MCF 10A (cell line): ENCODE data around the gene SARNP. TPM values are rescaled to one million over a fixed set of nuclear protein-coding genes. Genes with fewer than 3 reads are reported as not detected.

Experiments used
- BruUV-seq: library from RNA; stranded (reverse); fragments of 400-500 nt; replicated peaks from 2 replicates; lab custom pipeline; 2021; lab: Mats Ljungman, UMichigan
- CTCF ChIA-PET: fragments of 300-600 bp; sonication (Branson Sonifier 250); formaldehyde crosslinking; extraction: SDS; loops from one replicate; lab custom pipeline; 2021; ENCODE audit warnings: antibody characterized with exemption, inconsistent platforms; lab: Yijun Ruan, JAX
- POLR2A ChIA-PET: fragments of 300-600, 350-650 bp; sonication (Branson Sonifier 250); formaldehyde crosslinking; extraction: SDS; loops from one replicate; lab custom pipeline; 2020; ENCODE audit warnings: antibody characterized with exemption, inconsistent platforms; lab: Yijun Ruan, JAX
- DNase-seq: peaks from one replicate; pipeline ENCODE4 v3.0.0-alpha.2; 2018; ENCODE audit not compliant: unreplicated experiment
- H3K27ac Mint-ChIP-seq: one replicate; pipeline ENCODE4 v1.8.0; 2022; ENCODE audit warnings: mild to moderate bottlenecking, low read depth, mixed read lengths; ENCODE audit not compliant: unreplicated experiment
- H3K27me3 Mint-ChIP-seq: one replicate; pipeline ENCODE4 v1.8.0; 2022; ENCODE audit warnings: mixed read lengths; ENCODE audit not compliant: insufficient read depth, unreplicated experiment
- H3K36me3 Mint-ChIP-seq: one replicate; pipeline ENCODE4 v1.8.0; 2022; ENCODE audit warnings: mild to moderate bottlenecking, moderate library complexity, mixed read lengths; ENCODE audit not compliant: insufficient read depth, unreplicated experiment
- H3K4me1 Mint-ChIP-seq: one replicate; pipeline ENCODE4 v1.8.0; 2022; ENCODE audit warnings: mixed read lengths; ENCODE audit not compliant: insufficient read depth, unreplicated experiment
- H3K4me3 Mint-ChIP-seq: one replicate; pipeline ENCODE4 v1.8.0; 2022; ENCODE audit warnings: mild to moderate bottlenecking, moderate library complexity, mixed read lengths; ENCODE audit not compliant: unreplicated experiment
- H3K9me3 Mint-ChIP-seq: one replicate; pipeline ENCODE4 v1.8.0; 2022; ENCODE audit warnings: mixed read lengths; ENCODE audit not compliant: unreplicated experiment
- intact Hi-C: fragments of 100-400 bp; cut with micrococcal nuclease; formaldehyde crosslinking; loops from 2 replicates; pipeline ENCODE4 v1.14.1; 2022
- total RNA-seq: library from RNA; stranded (reverse); gene quantifications from 2 replicates; pipeline ENCODE4 v1.2.3, GENCODE V29; 2022
- TF ChIP-seq, protein P1 (sequence below): fragments of 200-600 bp; IDR thresholded peaks from one replicate; pipeline ENCODE4 v1.8.0; 2022; ENCODE audit warnings: antibody characterized with exemption, mild to moderate bottlenecking; ENCODE audit not compliant: unreplicated experiment

Gene SARNP
- total RNA-seq, 1 experiment from 2014 or later: 61.1 TPM

DNA sequence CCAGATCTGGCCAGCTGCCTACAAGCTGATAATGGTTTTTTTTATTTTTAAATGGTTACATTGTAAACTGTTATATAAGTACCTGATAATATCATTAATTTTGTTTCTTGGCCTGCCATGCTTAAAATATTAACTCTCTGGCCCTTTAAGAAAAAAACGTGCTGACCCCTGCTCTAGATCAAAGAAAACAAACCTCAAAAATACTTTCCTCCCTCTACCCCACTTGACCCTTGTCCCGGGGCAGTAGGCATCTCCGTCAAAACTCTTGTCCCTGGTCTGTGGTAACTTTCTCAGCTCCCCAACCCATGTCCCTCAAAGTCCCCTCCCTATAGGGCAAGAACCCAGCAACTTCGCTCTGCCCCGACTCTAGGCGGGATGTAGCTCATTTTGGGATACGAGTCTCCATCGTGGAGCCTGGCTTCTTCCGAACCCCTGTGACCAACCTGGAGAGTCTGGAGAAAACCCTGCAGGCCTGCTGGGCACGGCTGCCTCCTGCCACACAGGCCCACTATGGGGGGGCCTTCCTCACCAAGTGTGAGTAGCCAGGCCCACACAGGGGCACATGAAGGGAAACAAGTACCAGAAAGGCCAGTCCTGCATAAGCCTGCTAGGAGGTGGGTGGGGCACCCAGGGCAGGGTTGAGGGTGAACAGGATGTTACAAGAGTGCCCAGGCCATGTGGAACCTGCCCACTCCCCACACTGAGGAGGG, 93.9 kb downstream of the SARNP start:
- no peaks in the 10 kb centered on the region for H3K27me3 Mint-ChIP-seq
- peaks cover 8% of the 10 kb centered on the region for H3K4me1 Mint-ChIP-seq
- no peak overlapping the region for H3K4me3 Mint-ChIP-seq
- POLR2A ChIA-PET: interaction anchor here (0.6 kb wide), 1 partner anchor 1023 kb away, joined by 4 read pairs; no protein-coding TSS in a partner anchor
- BruUV-seq: no TSS peak
- no peaks in the 10 kb centered on the region for H3K9me3 Mint-ChIP-seq
- CTCF ChIA-PET: interaction anchor here (0.9 kb wide), 1 partner anchor 12 kb away, joined by 4 read pairs; no protein-coding TSS in a partner anchor
- TF ChIP-seq, protein P1, sequence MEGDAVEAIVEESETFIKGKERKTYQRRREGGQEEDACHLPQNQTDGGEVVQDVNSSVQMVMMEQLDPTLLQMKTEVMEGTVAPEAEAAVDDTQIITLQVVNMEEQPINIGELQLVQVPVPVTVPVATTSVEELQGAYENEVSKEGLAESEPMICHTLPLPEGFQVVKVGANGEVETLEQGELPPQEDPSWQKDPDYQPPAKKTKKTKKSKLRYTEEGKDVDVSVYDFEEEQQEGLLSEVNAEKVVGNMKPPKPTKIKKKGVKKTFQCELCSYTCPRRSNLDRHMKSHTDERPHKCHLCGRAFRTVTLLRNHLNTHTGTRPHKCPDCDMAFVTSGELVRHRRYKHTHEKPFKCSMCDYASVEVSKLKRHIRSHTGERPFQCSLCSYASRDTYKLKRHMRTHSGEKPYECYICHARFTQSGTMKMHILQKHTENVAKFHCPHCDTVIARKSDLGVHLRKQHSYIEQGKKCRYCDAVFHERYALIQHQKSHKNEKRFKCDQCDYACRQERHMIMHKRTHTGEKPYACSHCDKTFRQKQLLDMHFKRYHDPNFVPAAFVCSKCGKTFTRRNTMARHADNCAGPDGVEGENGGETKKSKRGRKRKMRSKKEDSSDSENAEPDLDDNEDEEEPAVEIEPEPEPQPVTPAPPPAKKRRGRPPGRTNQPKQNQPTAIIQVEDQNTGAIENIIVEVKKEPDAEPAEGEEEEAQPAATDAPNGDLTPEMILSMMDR: no peak
- DNase-seq: no peak
- H3K36me3 Mint-ChIP-seq: peaks cover 42% of the 10 kb centered on the region
- intact Hi-C loops: no loop called here
- H3K27ac Mint-ChIP-seq: no peak overlapping the region

DNA sequence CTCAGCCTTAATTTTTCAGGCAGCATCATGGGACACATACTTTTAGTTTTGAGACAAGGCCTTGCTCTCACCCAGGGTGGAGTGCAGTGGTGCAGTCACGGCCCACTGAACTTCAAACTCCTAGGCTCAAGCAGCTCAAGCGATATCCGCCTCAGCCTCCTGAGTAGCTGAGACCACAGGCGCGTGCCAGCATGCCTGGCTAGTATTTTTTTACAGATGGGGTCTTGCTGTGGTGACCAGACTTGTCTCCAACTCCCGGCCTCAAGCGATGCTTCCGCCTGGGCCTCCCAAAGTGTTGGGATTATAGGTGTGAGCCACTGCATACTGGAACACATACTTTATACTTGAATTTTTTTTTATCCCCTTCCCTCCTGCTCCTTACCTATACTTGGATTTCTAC, 94.6 kb downstream of the SARNP start:
- BruUV-seq: no TSS peak
- CTCF ChIA-PET: no interaction called here
- intact Hi-C loops: no loop called here
- H3K36me3 Mint-ChIP-seq: peaks cover 42% of the 10 kb centered on the region
- no peaks in the 10 kb centered on the region for H3K9me3 Mint-ChIP-seq
- H3K4me3 Mint-ChIP-seq: no peak overlapping the region
- H3K27ac Mint-ChIP-seq: no peak overlapping the region
- H3K27me3 Mint-ChIP-seq: no peaks in the 10 kb centered on the region
- POLR2A ChIA-PET: interaction anchor here (0.5 to 0.6 kb wide), 2 partner anchors 1022 to 1262 kb away, joined by 4 read pairs; no protein-coding TSS in a partner anchor
- DNase-seq: no peak
- peaks cover 14% of the 10 kb centered on the region for H3K4me1 Mint-ChIP-seq
- TF ChIP-seq, protein P1: no peak

DNA sequence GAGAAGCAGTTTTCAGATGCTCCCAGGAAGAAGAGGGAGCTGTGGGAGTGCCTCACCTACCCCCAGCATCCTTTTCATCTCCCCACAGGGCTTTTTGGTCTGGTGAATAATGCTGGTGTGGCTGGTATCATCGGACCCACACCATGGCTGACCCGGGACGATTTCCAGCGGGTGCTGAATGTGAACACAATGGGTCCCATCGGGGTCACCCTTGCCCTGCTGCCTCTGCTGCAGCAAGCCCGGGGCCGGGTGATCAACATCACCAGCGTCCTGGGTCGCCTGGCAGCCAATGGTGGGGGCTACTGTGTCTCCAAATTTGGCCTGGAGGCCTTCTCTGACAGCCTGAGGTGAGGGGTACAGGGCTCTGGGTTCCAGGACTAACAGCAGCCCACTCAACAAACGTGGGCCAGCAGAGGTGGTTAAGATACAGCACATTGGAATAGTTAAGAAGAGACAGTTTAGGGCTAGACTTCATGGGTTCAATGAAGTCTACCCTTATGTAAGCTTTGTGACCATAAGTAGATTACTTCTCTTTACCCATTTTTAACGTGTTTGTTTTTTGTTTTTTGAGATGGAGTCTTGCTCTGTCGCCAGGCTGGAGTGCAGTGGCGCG, 95.8 kb downstream of the SARNP start:
- ChIA-PET CTCF (interaction anchor here (0.5 to 1.5 kb wide), 7 partner anchors 10 to 1189 kb away, joined by 3 to 5 read pairs (median 3); no protein-coding TSS in a partner anchor), POLR2A (no interaction called here)
- no peak for DNase-seq
- TF ChIP-seq, protein P1: no peak
- no peak overlapping the region for H3K4me3 Mint-ChIP-seq
- H3K36me3 Mint-ChIP-seq: peaks cover 31% of the 10 kb centered on the region
- H3K4me1 Mint-ChIP-seq: peaks cover 15% of the 10 kb centered on the region
- H3K27ac Mint-ChIP-seq: no peak overlapping the region
- H3K9me3 Mint-ChIP-seq: no peaks in the 10 kb centered on the region
- no TSS peak for BruUV-seq
- intact Hi-C loops: loop anchor here (1.0 to 2.0 kb wide), 5 partner anchors 40 to 532 kb away; a partner anchor contains a TSS
- no peaks in the 10 kb centered on the region for H3K27me3 Mint-ChIP-seq

DNA sequence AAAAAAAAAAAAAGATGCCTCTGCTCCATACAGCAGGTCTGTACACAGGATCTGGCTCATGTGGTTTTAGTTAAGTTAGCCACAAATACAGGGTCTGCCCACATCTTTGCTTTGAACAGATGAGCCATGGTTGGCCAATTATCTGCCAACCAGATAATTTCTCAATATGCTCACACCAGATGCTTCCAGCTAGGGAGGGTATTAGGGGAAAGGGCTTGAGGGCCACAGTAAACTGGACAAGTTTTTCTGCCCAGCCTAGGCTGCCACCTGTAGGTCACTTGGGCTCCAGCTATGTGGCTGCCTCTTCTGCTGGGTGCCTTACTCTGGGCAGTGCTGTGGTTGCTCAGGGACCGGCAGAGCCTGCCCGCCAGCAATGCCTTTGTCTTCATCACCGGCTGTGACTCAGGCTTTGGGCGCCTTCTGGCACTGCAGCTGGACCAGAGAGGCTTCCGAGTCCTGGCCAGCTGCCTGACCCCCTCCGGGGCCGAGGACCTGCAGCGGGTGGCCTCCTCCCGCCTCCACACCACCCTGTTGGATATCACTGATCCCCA, 96.6 kb downstream of the SARNP start:
- peak; percentile 87 for DNase-seq
- Mint-ChIP-seq H3K36me3 (peaks cover 26% of the 10 kb centered on the region), H3K27me3 (no peaks in the 10 kb centered on the region), H3K9me3 (no peaks in the 10 kb centered on the region), H3K4me3 (no peak overlapping the region), H3K27ac (no peak overlapping the region), H3K4me1 (peaks cover 15% of the 10 kb centered on the region)
- TF ChIP-seq, protein P1: peak; percentile 55
- ChIA-PET POLR2A (interaction anchor here (0.6 to 1.0 kb wide), 3 partner anchors 9 to 357 kb away, joined by 3 to 4 read pairs (median 3); no protein-coding TSS in a partner anchor), CTCF (interaction anchor here (0.6 to 1.5 kb wide), 10 partner anchors 8 to 544 kb away, joined by 3 to 7 read pairs (median 3); no protein-coding TSS in a partner anchor)
- intact Hi-C loops: loop anchor here (1.0 to 2.0 kb wide), 5 partner anchors 40 to 532 kb away; a partner anchor contains a TSS
- no TSS peak for BruUV-seq
